ENCODE data around the gene DBH.

The DBH gene

GRCh38 chr9:133627341-133627740 is 8.8 kb upstream of the DBH start:
- DNase-seq, result no peak

DNA sequence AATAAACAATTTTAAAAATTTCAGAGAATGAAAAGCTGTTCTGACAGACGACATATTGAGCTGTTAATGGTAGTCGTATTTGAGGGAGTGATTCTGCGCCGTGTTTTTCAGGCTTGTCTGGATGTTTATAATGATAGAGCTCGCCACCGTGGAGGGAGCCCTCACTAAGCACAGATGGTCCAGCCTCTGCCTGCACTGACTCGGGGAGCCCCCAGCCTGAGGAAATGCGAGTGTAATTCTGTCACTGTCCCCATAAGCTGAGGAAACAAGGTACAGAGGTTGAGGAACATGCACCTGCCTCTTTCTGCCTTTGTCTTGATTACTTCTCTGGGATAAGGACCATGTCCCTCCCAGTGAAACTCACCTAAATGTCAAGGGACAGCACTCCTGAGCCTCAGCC is 7.4 kb upstream of the DBH start:
- DNase-seq, result no peak

DNA sequence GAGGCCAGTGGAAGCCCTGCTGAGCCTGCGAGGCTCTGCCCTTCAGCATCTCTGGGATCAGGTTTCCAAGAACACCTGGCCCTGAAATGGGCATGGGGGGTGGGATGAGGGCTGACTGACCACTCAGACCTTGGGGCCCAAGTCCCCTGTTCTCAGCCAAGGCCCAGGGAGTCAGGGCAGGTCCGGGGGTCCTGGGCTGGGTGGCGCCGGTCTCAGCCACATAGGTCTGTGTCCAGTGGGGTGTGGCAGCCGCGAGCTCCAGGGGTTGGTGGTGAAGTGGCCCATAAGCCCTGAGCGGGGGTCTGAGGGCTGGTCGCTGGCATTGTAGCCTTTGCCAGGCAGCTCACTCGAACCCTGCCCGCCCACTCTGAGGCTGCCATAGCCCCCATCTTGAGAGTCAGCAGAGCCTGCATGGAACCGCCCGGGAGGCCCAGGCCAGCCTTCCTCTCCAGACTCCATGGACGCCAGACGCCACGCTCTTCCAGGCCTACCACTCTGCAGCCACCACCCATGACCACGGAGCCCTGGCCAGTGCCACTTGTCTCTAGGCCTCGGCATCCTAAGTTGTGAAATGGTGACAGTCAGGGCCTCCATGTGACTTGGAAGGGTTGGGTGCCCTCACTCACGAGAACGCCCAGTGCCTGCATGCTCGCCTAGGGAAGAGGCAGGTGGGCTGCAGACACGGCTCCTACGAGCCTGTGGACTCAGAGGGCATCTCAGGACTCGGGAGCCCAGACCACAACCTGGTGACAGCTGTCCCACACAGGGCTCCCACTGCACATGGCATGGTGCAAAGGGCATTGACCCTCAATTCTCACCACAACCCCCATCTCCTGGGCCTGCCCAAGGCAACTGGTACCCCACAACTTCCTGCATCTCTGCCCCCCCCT is 6.7 kb upstream of the DBH start:
- no peak for DNase-seq

GRCh38 chr9:133631111-133631510 is 5.1 kb upstream of the DBH start:
- no peak for DNase-seq

- no peak for DNase-seq
Observed at GRCh38 chr9:133632806-133633680, 3.1 kb upstream of the DBH start.

GRCh38 chr9:133633681-133634080 is 2.5 kb upstream of the DBH start:
- no peak for DNase-seq

GRCh38 chr9:133634081-133634691 is 2.0 kb upstream of the DBH start:
- DNase-seq, result no peak

DNA sequence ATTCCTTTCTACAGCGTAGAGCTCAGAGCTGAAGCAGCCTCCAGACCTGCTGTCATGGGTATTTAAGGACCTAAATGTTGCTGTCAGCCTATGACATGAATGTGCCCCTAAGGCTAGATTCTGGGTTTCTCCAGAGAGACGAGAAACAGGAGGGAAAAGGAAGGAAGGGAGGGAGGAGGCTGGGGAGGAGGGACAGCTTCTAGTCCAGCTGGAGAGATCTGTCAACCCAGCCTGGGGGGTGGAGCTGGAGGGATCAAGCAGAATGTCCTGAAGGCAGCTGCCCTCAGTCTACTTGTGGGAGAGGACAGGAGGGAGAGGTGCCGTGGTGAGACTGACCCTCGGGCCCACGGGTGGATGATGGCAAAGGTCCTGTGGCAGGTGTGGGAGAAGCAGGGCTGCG is 1.1 kb upstream of the DBH start:
- no peak for DNase-seq

- no peak for DNase-seq
Observed at GRCh38 chr9:133636902-133637301, 739 bp downstream of the DBH start.

GRCh38 chr9:133637451-133638055 is 1.4 kb downstream of the DBH start:
- DNase-seq, result no peak

DNA sequence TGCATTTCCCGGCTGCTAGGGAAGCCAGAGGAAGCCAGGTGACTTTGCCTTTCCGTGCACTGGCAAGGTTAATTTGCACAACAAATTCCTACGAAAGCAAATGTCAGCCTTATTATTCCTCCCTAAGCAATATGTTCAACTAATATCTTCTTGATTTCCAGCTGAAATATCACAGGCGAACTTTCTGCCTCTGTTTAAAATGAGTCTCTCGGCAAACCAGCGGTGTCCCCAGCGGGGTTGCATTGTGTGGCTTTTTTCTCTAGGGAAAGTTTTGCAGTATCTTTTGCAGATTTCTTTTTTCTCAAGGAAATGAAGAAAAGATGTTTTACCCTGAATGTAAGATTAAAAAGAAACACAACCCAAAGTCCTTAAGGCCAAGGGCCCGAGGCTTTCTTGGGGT is 1.9 kb downstream of the DBH start:
- no peak for DNase-seq

DNA sequence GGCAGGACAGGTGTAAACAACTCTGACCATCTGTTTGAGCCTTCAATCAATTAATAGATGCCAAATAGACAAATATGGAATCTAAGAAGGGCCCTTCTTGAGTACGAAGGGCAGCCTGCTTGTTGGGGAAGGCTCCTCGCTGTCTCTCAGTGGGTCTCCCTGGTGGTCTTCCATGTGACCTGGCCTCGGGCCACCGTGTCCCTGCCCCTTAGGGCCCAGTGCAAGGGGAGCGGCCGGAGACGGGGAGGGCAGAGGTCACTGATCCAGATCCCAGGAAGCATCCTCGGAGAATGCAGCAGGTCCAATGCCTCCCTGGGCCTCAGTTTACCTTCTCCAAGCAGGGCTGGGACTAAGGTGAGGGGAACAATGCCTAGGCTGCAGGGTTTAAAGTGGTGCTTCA is 2.5 kb downstream of the DBH start:
- DNase-seq, result no peak

DNA sequence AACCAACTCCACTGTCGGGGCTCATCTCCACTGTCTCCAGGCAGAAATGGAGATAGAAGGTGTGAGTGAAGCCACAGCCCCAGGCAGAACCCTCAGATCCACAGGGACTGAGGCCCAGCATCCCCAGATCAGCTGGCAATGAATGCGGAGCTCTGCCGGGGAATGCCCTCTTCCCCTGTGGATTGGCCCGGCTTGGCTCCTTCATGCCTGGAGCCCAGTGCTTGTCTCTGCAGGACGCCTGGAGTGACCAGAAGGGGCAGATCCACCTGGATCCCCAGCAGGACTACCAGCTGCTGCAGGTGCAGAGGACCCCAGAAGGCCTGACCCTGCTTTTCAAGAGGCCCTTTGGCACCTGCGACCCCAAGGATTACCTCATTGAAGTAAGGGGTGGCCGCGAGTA is 3.5 kb downstream of the DBH start:
- no peak for DNase-seq

DNA sequence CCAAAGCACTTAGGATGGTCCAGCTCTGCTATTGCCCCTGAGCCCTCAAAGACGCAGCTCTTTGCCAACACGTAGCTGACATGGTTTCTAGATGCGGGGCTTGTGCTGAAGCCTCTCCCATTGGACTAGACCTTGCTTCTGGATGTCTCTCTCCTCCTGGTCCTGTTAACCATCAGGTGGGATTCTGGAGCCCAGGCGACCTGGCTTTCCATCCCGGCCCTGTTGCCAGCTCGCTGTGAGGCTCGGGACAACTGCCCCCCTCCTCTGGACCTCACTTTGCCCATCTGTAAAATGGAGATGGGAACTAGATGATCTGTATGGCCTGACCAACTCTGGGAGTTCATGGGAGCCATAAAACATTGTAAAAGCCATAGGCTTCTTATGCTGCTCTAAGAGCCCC is 4.0 kb downstream of the DBH start:
- DNase-seq, result no peak

- DNase-seq, result no peak
Observed at GRCh38 chr9:133640580-133641395, 4.6 kb downstream of the DBH start.

DNA sequence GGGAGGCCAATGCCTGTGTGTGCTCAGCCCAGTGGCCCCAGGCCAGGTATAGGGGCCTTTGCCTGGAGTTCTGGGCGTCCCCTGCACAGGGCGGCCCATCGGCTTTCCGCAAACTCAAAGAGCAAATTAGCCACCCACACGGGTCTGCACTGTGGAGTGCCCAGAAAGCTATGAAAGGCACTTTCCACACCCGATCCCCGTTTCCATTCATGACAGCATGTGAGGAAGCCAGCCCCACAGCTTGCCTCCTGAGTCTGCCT is 5.2 kb downstream of the DBH start:
- DNase-seq, result no peak

DNA sequence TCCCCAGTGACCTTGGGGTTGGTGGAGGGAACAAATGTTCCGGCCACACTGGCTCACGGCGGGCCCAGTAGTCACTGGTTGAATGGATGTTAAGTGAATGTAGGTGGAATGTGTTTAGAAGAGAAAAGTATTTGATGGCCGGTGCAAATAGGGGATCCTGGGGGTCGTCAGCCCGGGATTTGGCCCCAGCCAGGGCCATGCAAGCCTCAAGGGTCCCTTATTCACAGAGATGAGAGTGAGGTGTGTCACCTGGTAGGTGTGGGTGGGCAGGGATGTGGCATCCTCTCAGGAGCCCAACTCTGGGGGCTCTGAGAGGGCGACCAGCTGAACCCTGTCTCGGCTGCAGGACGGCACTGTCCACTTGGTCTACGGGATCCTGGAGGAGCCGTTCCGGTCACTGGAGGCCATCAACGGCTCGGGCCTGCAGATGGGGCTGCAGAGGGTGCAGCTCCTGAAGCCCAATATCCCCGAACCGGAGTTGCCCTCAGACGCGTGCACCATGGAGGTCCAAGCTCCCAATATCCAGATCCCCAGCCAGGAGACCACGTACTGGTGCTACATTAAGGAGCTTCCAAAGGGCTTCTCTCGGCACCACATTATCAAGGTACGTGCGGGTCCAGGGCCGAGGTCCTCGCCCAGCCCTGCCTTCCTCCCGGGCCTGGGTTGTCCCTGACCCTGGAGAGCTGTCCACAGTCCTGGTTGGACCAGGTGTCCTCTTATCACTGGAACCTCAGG is 5.9 kb downstream of the DBH start:
- DNase-seq, result no peak

- DNase-seq, result no peak
Observed at GRCh38 chr9:133642708-133643361, 6.7 kb downstream of the DBH start.

DNA sequence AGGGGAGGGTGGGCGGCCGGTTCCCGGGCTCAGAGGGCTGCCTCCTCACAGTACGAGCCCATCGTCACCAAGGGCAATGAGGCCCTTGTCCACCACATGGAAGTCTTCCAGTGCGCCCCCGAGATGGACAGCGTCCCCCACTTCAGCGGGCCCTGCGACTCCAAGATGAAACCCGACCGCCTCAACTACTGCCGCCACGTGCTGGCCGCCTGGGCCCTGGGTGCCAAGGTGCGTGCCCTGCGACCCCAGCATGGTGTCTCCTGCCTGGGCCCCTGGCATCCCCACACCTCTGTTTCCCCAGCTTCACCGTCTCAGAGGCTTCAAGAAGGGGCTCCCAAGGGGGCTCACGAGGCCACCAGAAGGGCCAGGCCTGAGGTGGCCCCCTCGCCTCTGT is 7.2 kb downstream of the DBH start:
- no peak for DNase-seq

DNA sequence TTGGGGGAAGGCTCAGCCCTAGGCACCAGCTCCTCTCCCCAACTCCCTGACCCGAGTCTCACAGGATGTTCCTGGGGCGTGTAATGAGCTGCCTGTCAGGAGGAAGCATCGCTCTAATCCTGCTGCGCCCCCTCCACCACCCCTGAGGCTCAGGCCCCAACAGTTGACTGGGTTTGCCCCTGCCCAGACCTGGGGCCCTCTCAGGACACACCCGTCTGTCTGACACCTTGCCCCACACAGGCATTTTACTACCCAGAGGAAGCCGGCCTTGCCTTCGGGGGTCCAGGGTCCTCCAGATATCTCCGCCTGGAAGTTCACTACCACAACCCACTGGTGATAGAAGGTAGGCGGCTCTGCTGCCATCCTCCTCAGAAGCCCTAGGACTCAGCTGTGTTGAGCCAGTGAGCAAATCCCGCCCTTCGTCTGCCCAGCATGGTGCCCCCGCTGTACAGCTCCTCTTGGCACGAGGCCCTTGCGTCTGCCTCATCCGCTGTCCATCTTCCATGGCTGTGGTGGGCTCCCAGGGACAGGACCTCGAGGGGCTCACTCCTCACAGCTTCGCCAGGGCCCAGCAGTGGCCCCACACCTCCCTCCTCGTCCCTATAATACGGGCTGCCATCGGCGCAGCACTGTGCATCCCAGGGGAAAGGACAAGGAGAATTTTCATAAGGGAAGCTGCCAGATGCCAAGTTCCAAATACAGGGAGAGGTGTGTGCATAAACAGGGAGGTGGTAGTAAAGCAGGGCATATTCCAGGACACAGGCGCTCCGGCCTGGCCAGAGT is 8.0 kb downstream of the DBH start:
- DNase-seq, result no peak

Measured in effector CD8-positive, alpha-beta T cell (primary cell).